ENCODE measurements around the gene ECT2. TPM values are rescaled to one million over a fixed set of nuclear protein-coding genes. Genes with fewer than 3 reads are reported as not detected.

Gene ECT2
- total RNA-seq, 1 experiment from 2014 or later = 77.4 TPM

DNA sequence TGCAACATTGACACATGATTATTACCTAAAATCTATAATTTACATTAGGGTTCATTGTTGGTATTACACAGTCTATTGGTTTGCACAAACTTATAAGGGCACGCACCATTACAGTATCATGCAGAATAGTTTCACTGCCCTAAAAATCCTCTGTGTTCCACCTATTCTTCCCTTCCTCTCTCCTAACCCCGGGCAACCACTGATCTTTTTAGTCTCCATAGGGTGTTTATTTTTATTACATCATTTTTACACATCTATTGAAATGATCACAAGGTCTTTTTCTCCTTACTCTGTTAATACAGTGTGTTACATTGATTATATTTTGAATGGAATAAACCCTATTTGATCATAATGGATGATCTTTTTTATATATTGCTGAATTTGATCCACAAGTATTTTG lies 15.5 kb upstream of the ECT2 start:
- H3K79me2 ChIP-seq (ENCODE audit: low read length) = no peaks in the 10 kb centered on the region
- TF ChIP-seq EZH2phosphoT487 (IDR thresholded peaks at IDR 0.05; ENCODE audit: borderline replicate concordance, low read length) (no peak), CTCF (conservative IDR thresholded peaks at IDR 0.05; ENCODE audit: low read depth, low read length) (no peak), EZH2 (IDR thresholded peaks at IDR 0.05; ENCODE audit: low read length, unreplicated experiment) (no peak)
- no peaks in the 10 kb centered on the region for H3K36me3 ChIP-seq (ENCODE audit: low read depth, low read length)
- no peaks in the 10 kb centered on the region for H3K9me3 ChIP-seq (ENCODE audit: low read length)
- H3K4me2 ChIP-seq (ENCODE audit: low read length) = no peak overlapping the region
- no peak overlapping the region for H3K9ac ChIP-seq (ENCODE audit: low read length)
- ChIA-PET POLR2A (ENCODE audit: unreplicated experiment) (no interaction called here), CTCF (no interaction called here)
- BruUV-seq (replicated peaks) = no TSS peak
- H3K4me1 ChIP-seq (ENCODE audit: insufficient read depth, low read length) = no peaks in the 10 kb centered on the region
- no peaks in the 10 kb centered on the region for H3K27me3 ChIP-seq (ENCODE audit: low read length)
- no peaks in the 10 kb centered on the region for H4K20me1 ChIP-seq (ENCODE audit: low read length)
- ATAC-seq (no peak), DNase-seq (no peak)
- intact Hi-C loops (cut with micrococcal nuclease) = no loop called here
- H2AFZ ChIP-seq (ENCODE audit: low read length) = no peak overlapping the region
- H3F3A ChIP-seq (ENCODE audit: low read length, unreplicated experiment) = no peaks in the 10 kb centered on the region
- H3K9me2 ChIP-seq (replicated peaks; ENCODE audit: low read length) = no peaks in the 10 kb centered on the region
- no peak overlapping the region for H3K4me3 ChIP-seq (ENCODE audit: low read length)
- H3K27ac ChIP-seq (ENCODE audit: low read length) = no peak overlapping the region

DNA sequence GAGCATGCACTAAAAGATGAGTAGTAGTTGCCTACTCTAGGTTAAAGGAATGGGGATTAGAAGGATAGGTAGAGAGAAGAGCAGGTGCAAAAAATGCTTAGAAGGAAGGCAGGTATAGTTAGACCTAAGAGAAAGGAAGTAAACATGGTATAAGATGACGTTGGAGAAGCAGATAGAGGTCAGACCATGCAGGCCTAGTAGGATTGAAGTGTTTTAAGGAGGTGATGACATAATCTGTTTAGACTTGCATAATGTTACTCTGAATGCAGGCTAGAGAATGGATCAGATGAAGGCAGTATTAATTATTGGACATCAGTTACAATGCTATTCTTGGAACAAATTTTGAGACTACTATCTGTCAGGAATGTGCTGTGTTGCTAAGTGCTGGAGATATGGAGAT lies 11.1 kb upstream of the ECT2 start:
- Histone ChIP-seq H3K79me2 (ENCODE audit: low read length) (no peaks in the 10 kb centered on the region), H3K9me3 (ENCODE audit: low read length) (no peaks in the 10 kb centered on the region), H3K4me3 (ENCODE audit: low read length) (no peak overlapping the region), H3K27me3 (ENCODE audit: low read length) (no peaks in the 10 kb centered on the region), H2AFZ (ENCODE audit: low read length) (no peak overlapping the region), H3K4me1 (ENCODE audit: insufficient read depth, low read length) (no peaks in the 10 kb centered on the region), H3K9ac (ENCODE audit: low read length) (no peak overlapping the region), H3F3A (ENCODE audit: low read length, unreplicated experiment) (no peaks in the 10 kb centered on the region), H4K20me1 (ENCODE audit: low read length) (no peaks in the 10 kb centered on the region), H3K4me2 (ENCODE audit: low read length) (no peak overlapping the region), H3K36me3 (ENCODE audit: low read depth, low read length) (no peaks in the 10 kb centered on the region), H3K27ac (ENCODE audit: low read length) (no peak overlapping the region), H3K9me2 (replicated peaks; ENCODE audit: low read length) (no peaks in the 10 kb centered on the region)
- DNase-seq (no peak), ATAC-seq (no peak)
- ChIA-PET POLR2A (ENCODE audit: unreplicated experiment) (interaction anchor here (0.9 kb wide), 1 partner anchor 10 kb away, joined by 4 read pairs; no protein-coding TSS in a partner anchor), CTCF (no interaction called here)
- TF ChIP-seq EZH2 (IDR thresholded peaks at IDR 0.05; ENCODE audit: low read length, unreplicated experiment) (no peak), EZH2phosphoT487 (IDR thresholded peaks at IDR 0.05; ENCODE audit: borderline replicate concordance, low read length) (no peak), CTCF (conservative IDR thresholded peaks at IDR 0.05; ENCODE audit: low read depth, low read length) (no peak)
- no TSS peak for BruUV-seq (replicated peaks)
- intact Hi-C loops (cut with micrococcal nuclease) = no loop called here

DNA sequence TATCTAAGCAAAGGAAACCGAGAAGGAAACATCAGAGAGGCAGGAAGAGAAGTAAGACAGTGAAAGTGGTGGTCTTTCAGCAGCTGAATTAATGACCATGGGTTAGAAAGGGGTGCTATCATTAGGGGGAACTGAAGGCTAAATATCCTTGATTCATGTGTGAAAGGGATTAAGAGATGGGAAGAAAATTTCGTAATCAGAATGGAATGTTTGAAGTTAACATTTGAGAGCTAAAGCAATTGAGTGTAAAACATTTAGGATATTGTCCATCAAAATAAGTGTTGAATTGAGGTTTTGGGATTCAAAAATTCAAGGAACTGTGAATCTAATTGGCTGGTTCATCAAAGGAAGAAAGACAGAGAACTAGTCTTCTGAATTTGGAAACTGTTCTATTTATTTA lies 4.1 kb upstream of the ECT2 start:
- no peak overlapping the region for H3K27ac ChIP-seq (ENCODE audit: low read length)
- DNase-seq = peak; percentile 15
- CTCF ChIA-PET = no interaction called here

More for the DNA sequence above, 4.1 kb upstream of the ECT2 start:
- Histone ChIP-seq H3K36me3 (ENCODE audit: low read depth, low read length) (no peaks in the 10 kb centered on the region), H4K20me1 (ENCODE audit: low read length) (no peaks in the 10 kb centered on the region), H3K9me2 (replicated peaks; ENCODE audit: low read length) (no peaks in the 10 kb centered on the region), H3K9me3 (ENCODE audit: low read length) (no peaks in the 10 kb centered on the region), H3K79me2 (ENCODE audit: low read length) (peaks cover 8% of the 10 kb centered on the region), H3K4me1 (ENCODE audit: insufficient read depth, low read length) (peaks cover 30% of the 10 kb centered on the region), H3K4me3 (ENCODE audit: low read length) (no peak overlapping the region), H3F3A (ENCODE audit: low read length, unreplicated experiment) (peaks cover 10% of the 10 kb centered on the region), H3K4me2 (ENCODE audit: low read length) (no peak overlapping the region), H3K27me3 (ENCODE audit: low read length) (no peaks in the 10 kb centered on the region), H2AFZ (ENCODE audit: low read length) (no peak overlapping the region), H3K9ac (ENCODE audit: low read length) (no peak overlapping the region)
- POLR2A ChIA-PET (ENCODE audit: unreplicated experiment) = no interaction called here
- TF ChIP-seq EZH2 (IDR thresholded peaks at IDR 0.05; ENCODE audit: low read length, unreplicated experiment) (no peak), EZH2phosphoT487 (IDR thresholded peaks at IDR 0.05; ENCODE audit: borderline replicate concordance, low read length) (no peak), CTCF (conservative IDR thresholded peaks at IDR 0.05; ENCODE audit: low read depth, low read length) (no peak)
- no peak for ATAC-seq
- intact Hi-C loops (cut with micrococcal nuclease) = no loop called here
- no TSS peak for BruUV-seq (replicated peaks)

Measured in PC-3 (cell line).